CD14-positive monocyte (primary cell): Measurements from ENCODE around the gene SV2B. TPM values are rescaled to one million over a fixed set of nuclear protein-coding genes. Genes with fewer than 3 reads are reported as not detected.

Experiments used
- DNase-seq, 3 donors: peaks; one replicate each; pipeline ENCODE4 v3.0.0-alpha.2; 2011 to 2022
- H2AFZ ChIP-seq: 2 replicates; pipeline ENCODE4 v1.6.0; 2012; ENCODE audit warnings: mild to moderate bottlenecking, low read depth, low read length, inconsistent platforms; ENCODE audit not compliant: insufficient read depth, poor library complexity, severe bottlenecking
- H3K27ac ChIP-seq, 2 donors: 1 replicate in 1 of 2; 2 replicates in 1 of 2; pipeline ENCODE4 v1.5.1; 2012 to 2013; ENCODE audit warnings: low read length in 2 of 2, control low read depth in 1 of 2, inconsistent platforms in 1 of 2, low read depth in 1 of 2, mild to moderate bottlenecking in 1 of 2
- H3K27me3 ChIP-seq, 2 donors: one replicate each; pipeline versions ENCODE4 v1.6.0 to v1.6.1; 2011 to 2013; ENCODE audit warnings: low read length in 2 of 2; ENCODE audit not compliant: control insufficient read depth in 2 of 2, insufficient read depth in 2 of 2
- H3K36me3 ChIP-seq, 2 donors: replicated peaks in 1 of 2; 1 replicate in 1 of 2; 2 replicates in 1 of 2; pipeline versions ENCODE4 v1.5.1 to v1.6.1; 2012 to 2013; ENCODE audit warnings: low read length in 2 of 2, control low read depth in 1 of 2, inconsistent platforms in 1 of 2, mild to moderate bottlenecking in 1 of 2; ENCODE audit not compliant: insufficient read depth in 2 of 2, control insufficient read depth in 1 of 2
- H3K4me1 ChIP-seq, 2 donors: 1 replicate in 1 of 2; 2 replicates in 1 of 2; pipeline versions ENCODE4 v1.5.1 to v1.6.1; 2012 to 2013; ENCODE audit warnings: low read length in 2 of 2, control low read depth in 1 of 2, inconsistent platforms in 1 of 2, mild to moderate bottlenecking in 1 of 2, moderate library complexity in 1 of 2; ENCODE audit not compliant: insufficient read depth in 2 of 2, control insufficient read depth in 1 of 2
- H3K4me2 ChIP-seq: replicated peaks from 2 replicates; pipeline ENCODE3; 2012; ENCODE audit warnings: low read length, moderate library complexity, mild to moderate bottlenecking; ENCODE audit not compliant: poor library complexity, severe bottlenecking; ENCODE audit errors: extremely low read depth
- H3K4me3 ChIP-seq, 3 experiments: fragments of 200-600 bp in 1 of 3; sonication (generic) in 1 of 3; replicated peaks in 1 of 3; 1 replicate in 2 of 3; 2 replicates in 1 of 3; pipeline ENCODE4 v1.5.1; 2011 to 2013; ENCODE audit warnings: low read length in 3 of 3, mild to moderate bottlenecking in 3 of 3, control low read depth in 2 of 3, low read depth in 2 of 3, inconsistent platforms in 1 of 3, moderate library complexity in 1 of 3
- H3K79me2 ChIP-seq: 2 replicates; pipeline ENCODE4 v1.6.0; 2012; ENCODE audit warnings: mild to moderate bottlenecking, control low read depth, inconsistent platforms, low read length, moderate library complexity; ENCODE audit not compliant: insufficient read depth
- H3K9ac ChIP-seq: 2 replicates; pipeline ENCODE4 v1.6.0; 2017; ENCODE audit warnings: low read length, mild to moderate bottlenecking; ENCODE audit not compliant: insufficient read depth, poor library complexity, severe bottlenecking
- H3K9me3 ChIP-seq, 2 donors: replicated peaks in 1 of 2; 1 replicate in 1 of 2; 2 replicates in 1 of 2; pipeline versions ENCODE4 v1.5.1 to v1.6.1; 2012 to 2013; ENCODE audit warnings: low read length in 2 of 2, control low read depth in 1 of 2; ENCODE audit not compliant: control insufficient read depth in 1 of 2, insufficient read depth in 1 of 2
- H4K20me1 ChIP-seq: 2 replicates; pipeline ENCODE4 v1.6.0; 2012; ENCODE audit warnings: mild to moderate bottlenecking, low read length, control low read depth, moderate library complexity; ENCODE audit not compliant: insufficient read depth
- H3K27ac Mint-ChIP-seq, 7 donors: one replicate each; pipeline ENCODE4 v1.8.0; 2020; ENCODE audit warnings: mild to moderate bottlenecking in 7 of 7, mixed read lengths in 7 of 7, moderate library complexity in 6 of 7, inconsistent platforms in 2 of 7
- H3K27me3 Mint-ChIP-seq, 3 donors: one replicate each; pipeline ENCODE4 v1.8.0; 2021 to 2022; ENCODE audit warnings: low read depth in 3 of 3, mild to moderate bottlenecking in 3 of 3, mixed read lengths in 3 of 3, moderate library complexity in 3 of 3, inconsistent platforms in 1 of 3
- H3K36me3 Mint-ChIP-seq, 2 donors: one replicate each; pipeline ENCODE4 v1.8.0; 2020; ENCODE audit warnings: mixed read lengths in 2 of 2, inconsistent platforms in 1 of 2, mild to moderate bottlenecking in 1 of 2
- H3K4me1 Mint-ChIP-seq: one replicate; pipeline ENCODE4 v1.8.0; 2020; ENCODE audit warnings: mild to moderate bottlenecking, mixed read lengths
- H3K4me3 Mint-ChIP-seq, 2 donors: one replicate each; pipeline ENCODE4 v1.8.0; 2020; ENCODE audit warnings: mild to moderate bottlenecking in 2 of 2, mixed read lengths in 2 of 2, moderate library complexity in 1 of 2
- H3K9me3 Mint-ChIP-seq, 7 donors: one replicate each; pipeline ENCODE4 v1.8.0; 2020 to 2022; ENCODE audit warnings: mixed read lengths in 7 of 7, mild to moderate bottlenecking in 6 of 7, moderate library complexity in 6 of 7, inconsistent platforms in 2 of 7
- WGBS: methylation state at CpG from one replicate; pipeline ENCODE4 v1.1.5; 2013; ENCODE audit warnings: missing lambda C conversion rate; ENCODE audit not compliant: insufficient coverage; 5-methylcytosine and 5-hydroxymethylcytosine counted together
- intact Hi-C, 2 donors: fragments of 100-400 bp; cut with micrococcal nuclease; formaldehyde crosslinking; loops; one replicate each; pipeline versions ENCODE4 v1.15.0 to v1.15.1; 2023
- polyA plus RNA-seq, 3 donors: library from polyadenylated mRNA; depleted of rRNA in 1 of 3; unstranded in 2 of 3; stranded (reverse) in 1 of 3; fragments of 300-500 nt in 2 of 3; fragments of >200 nt in 1 of 3; fragmentation: Illumina TruSeq in 2 of 3; gene quantifications; 1 replicate in 2 of 3; 2 replicates in 1 of 3; pipeline ENCODE4 v1.2.3, GENCODE V29; 2012 to 2021
- TF ChIP-seq, protein P1 (sequence below): fragments of 200-600 bp; IDR thresholded peaks from one replicate; pipeline ENCODE4 v1.8.0; 2022; ENCODE audit warnings: antibody characterized with exemption, mild to moderate bottlenecking

Gene SV2B
- polyA plus RNA-seq, 3 donors, result not detected

DNA sequence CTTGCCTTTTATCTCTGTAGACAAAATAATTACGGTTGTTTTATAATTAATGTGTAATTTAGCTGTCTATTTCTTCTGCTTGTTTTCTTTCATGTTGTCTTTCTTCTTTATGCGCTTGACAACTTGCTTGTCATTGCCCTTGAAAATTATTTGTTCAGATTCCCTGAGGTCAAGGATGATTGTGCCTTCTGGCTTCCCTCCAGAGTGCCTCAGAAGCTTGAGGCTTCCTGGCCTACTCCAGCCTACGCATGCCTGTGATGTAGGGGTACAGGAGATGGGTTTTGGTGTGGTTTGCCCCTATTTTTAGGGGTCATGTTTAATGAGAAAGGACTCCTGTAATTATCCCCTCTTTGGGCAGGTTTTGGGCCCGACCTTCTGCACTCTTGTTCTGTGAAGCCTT is 231.5 kb downstream of the SV2B start:
- intact Hi-C loops, result no loop called here
- H3K4me1 ChIP-seq, result peaks cover 0 to 6% of the 10 kb centered on the region in 2 donors
- TF ChIP-seq, protein P1, sequence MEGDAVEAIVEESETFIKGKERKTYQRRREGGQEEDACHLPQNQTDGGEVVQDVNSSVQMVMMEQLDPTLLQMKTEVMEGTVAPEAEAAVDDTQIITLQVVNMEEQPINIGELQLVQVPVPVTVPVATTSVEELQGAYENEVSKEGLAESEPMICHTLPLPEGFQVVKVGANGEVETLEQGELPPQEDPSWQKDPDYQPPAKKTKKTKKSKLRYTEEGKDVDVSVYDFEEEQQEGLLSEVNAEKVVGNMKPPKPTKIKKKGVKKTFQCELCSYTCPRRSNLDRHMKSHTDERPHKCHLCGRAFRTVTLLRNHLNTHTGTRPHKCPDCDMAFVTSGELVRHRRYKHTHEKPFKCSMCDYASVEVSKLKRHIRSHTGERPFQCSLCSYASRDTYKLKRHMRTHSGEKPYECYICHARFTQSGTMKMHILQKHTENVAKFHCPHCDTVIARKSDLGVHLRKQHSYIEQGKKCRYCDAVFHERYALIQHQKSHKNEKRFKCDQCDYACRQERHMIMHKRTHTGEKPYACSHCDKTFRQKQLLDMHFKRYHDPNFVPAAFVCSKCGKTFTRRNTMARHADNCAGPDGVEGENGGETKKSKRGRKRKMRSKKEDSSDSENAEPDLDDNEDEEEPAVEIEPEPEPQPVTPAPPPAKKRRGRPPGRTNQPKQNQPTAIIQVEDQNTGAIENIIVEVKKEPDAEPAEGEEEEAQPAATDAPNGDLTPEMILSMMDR, result no peak
- no peak overlapping the region for H3K9ac ChIP-seq
- H2AFZ ChIP-seq, result no peak overlapping the region
- no peaks in the 10 kb centered on the region for H3K27me3 ChIP-seq
- H3K9me3 Mint-ChIP-seq, result peaks cover 3 to 19% (median 13%) of the 10 kb centered on the region in 7 donors
- H3K79me2 ChIP-seq, result no peaks in the 10 kb centered on the region
- no peak overlapping the region for H3K27ac ChIP-seq
- no peak overlapping the region for H3K4me3 ChIP-seq
- H3K27ac Mint-ChIP-seq, result no peak overlapping the region
- no peaks in the 10 kb centered on the region for H3K36me3 ChIP-seq
- no peak for DNase-seq
- 83% methylated on average over 1 of the region's 4 CpGs for WGBS
- peaks cover 1 to 5% (median 5%) of the 10 kb centered on the region in 3 donors for H3K27me3 Mint-ChIP-seq
- peaks cover 2 to 5% of the 10 kb centered on the region in 2 donors for H3K36me3 Mint-ChIP-seq
- H3K4me2 ChIP-seq, result no peak overlapping the region
- no peaks in the 10 kb centered on the region for H4K20me1 ChIP-seq
- no peak overlapping the region for H3K4me3 Mint-ChIP-seq
- peaks cover 10 to 16% of the 10 kb centered on the region in 2 donors for H3K9me3 ChIP-seq
- peaks cover 12% of the 10 kb centered on the region for H3K4me1 Mint-ChIP-seq

DNA sequence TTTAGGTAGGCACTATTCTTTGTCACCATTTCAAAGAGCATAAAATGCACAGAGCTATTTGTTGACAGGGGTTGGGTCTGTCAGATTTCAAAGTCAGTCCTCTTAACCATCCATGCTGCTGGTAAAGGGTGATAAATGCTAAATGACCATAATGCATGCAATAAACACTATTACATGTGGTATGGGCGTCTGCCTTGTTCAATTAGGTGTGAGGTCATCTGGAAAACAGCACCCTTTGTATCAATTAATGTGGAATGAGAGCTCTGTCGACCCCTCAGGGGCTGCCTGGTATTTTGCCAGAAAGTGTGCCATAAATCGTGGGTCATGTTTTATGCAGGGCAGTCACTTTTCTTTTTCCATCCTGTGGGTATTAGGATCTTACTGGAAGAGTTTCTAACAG is 235.6 kb downstream of the SV2B start:
- Mint-ChIP-seq H3K27ac (no peak overlapping the region), H3K4me1 (no peaks in the 10 kb centered on the region), H3K9me3 (peaks cover 0 to 3% (median 0%) of the 10 kb centered on the region in 7 donors), H3K4me3 (no peak overlapping the region), H3K36me3 (no peaks in the 10 kb centered on the region), H3K27me3 (peaks cover 6 to 11% (median 11%) of the 10 kb centered on the region in 3 donors)
- Histone ChIP-seq H3K4me2 (no peak overlapping the region), H3K36me3 (no peaks in the 10 kb centered on the region), H3K27me3 (no peaks in the 10 kb centered on the region), H3K79me2 (no peaks in the 10 kb centered on the region), H3K9me3 (no peaks in the 10 kb centered on the region), H3K9ac (no peak overlapping the region), H3K27ac (no peak overlapping the region), H3K4me3 (no peak overlapping the region), H4K20me1 (no peaks in the 10 kb centered on the region), H2AFZ (no peak overlapping the region), H3K4me1 (no peaks in the 10 kb centered on the region)
- DNase-seq, result no peak
- WGBS, result no CpG with 5 or more reads among the region's 3 CpGs
- intact Hi-C loops, result no loop called here
- TF ChIP-seq, protein P1, result no peak
